HG02970 (cell line): Measurements from ENCODE around the gene CCK.

Experiments
- ATAC-seq: cut with Tn5 transposase; IDR thresholded peaks from one replicate; pipeline ENCODE4 v1.9.1; 2021; ENCODE audit warnings: mild to moderate bottlenecking, moderate library complexity, moderate number of reproducible peaks; ENCODE audit not compliant: unreplicated experiment, low FRiP score

CCK gene

DNA sequence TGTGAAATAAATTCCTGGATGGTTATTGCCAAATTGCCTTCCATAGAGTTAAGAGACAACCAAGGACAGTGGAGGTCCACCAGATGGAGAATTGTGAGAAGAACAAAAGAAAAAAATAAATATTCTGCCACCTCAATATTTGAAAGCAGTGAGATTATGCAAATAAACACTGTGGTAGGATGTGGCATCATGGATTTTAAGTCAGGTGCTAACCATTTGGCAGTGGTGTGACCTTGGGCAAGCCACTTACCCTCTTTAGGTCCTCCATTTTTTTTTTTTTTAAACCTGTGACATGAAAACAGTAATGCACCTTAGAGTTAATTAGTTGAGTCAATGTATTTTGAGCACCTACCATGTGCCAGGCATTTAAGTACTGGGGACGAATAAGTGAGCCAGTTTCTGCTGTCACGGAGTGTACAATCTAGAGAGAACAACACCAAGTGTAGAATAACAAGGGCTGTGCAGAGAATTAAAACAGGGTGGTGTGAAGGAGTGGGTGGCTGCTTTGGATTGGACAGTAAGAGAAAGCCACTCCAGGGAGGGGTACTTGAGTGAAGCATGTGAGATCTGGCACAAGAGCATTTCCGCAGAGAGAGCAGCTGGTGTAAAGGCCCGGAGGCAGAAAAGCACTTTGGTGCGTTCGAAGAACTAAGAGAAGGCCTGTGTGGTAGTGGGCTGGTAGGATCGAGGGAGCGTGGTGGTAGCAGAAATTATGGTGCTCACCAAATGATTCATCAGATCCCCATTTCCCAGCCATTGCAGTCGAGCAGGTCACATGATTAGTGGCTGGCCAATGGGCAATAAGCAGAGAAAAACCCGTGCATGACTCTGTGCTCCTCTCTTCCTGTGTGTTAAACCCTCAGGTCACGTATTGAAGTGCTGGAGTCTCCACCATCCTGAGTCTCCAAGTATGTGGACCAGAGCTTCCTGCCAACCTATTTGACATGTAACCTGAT, 39.2 kb downstream of the CCK start:
- ATAC-seq = no peak

DNA sequence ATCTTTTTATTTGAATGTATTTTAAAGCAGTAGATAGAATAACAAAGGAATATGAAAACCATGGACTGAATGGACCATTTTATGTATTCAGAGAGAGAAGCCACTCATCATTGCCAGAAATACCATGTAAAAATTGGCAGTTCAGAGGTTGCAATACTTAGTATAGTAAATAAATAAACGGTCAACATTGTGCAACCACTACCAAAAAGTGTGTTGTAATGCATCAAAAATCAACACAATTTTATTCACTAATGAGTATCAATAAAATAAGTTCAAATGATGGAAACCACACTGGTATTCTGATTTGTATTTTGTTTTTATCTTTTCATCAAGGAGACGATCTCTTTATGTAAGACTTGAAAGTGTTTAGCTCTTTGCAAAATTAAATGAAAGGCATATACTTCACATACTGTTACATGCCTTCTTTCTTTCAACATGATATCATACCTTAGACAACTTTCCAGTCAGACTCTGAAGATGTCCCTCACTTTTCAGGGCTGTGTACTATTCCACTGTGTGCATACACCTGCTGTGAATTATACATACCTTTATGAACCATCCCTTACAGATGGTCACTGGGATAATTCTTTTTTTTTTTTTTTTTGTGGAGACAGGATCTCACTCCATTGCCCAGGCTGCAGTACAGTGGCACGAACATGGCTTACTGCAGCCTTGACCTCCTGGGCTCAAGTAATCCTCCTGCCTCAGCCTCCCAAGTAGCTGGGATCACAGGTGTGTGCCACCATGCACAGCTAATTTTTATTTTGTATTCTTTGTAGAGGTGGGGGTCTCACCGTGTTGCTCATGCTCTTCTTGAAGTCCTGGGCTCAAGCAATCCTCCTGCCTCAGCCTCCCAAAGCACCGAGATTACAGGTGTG, 40.3 kb downstream of the CCK start:
- no peak for ATAC-seq

DNA sequence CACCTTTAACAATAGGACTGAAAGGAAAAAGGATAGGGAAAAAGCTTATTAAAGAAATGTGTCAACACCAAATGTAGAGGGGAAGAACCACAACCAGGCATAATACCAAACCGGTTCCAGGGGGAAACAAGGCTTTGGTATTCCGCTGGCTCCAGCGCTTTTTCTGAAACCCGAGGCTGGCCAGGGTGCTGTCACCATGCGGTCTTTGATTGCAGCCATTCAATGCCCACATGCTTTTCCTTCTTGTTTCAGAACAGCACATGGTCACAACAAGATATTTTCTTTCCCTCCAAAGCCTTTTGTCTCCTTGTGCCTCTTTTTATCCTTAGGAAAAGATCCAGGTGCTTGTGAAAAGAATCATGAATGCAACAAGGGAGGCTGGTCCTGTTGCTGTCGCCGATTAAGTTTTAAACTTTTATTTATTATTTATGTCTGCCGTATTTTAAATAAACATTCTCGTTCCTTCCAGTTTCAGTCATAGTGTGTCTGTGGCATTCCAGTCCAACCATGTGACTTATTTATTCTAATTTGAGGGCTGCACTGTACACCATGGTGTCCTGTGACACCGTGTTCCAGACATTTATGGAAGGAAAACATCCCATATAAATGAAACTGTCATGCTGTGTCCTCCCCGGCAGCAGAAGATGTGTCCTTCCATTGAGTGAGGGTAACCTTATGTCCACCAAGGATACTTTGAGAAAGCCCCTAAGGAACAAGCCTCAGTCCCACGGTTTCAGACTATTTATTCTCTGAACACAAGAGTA, 41.1 kb downstream of the CCK start:
- ATAC-seq = no peak

DNA sequence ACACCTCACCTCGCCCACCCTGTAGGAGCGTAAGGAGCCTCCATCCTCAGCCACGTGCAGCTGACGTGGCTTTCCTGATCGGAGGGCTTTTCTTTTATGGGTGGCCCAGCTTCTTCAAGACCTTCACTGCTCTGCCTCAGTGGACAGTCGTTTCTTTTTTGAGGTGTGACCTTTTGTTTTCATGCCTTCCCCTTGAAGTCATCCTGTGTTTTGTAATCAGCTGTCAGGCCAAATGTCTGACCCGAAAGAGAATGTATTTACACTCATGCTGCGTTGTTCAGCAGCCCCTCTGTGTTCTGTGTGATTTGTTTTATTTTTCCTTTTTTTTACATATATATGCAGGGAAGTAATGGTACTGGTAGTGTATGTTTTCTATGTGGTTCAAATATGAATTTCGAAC, 41.8 kb downstream of the CCK start:
- ATAC-seq = no peak

DNA sequence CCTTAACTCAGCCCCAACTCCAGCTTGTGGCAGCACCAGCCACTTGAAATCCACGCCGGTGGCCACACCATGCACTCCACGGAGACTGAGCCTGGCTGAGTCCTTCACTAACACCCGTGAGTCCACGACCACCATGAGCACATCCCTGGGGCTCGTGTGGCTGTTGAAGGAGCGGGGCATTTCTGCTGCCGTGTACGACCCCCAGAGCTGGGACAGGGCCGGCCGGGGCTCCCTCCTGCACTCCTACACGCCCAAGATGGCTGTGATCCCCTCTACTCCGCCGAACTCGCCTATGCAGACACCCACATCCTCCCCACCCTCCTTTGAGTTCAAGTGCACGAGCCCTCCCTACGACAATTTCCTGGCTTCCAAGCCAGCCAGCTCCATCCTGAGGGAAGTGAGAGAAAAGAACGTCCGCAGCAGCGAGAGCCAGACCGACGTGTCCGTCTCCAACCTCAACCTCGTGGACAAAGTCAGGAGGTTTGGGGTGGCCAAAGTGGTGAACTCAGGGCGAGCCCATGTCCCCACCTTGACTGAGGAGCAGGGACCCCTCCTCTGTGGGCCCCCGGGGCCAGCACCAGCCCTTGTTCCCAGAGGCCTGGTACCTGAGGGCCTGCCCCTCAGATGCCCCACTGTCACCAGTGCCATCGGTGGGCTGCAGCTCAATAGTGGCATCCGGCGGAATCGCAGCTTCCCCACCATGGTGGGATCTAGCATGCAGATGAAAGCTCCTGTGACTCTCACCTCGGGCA, 42.9 kb downstream of the CCK start:
- ATAC-seq = no peak

DNA sequence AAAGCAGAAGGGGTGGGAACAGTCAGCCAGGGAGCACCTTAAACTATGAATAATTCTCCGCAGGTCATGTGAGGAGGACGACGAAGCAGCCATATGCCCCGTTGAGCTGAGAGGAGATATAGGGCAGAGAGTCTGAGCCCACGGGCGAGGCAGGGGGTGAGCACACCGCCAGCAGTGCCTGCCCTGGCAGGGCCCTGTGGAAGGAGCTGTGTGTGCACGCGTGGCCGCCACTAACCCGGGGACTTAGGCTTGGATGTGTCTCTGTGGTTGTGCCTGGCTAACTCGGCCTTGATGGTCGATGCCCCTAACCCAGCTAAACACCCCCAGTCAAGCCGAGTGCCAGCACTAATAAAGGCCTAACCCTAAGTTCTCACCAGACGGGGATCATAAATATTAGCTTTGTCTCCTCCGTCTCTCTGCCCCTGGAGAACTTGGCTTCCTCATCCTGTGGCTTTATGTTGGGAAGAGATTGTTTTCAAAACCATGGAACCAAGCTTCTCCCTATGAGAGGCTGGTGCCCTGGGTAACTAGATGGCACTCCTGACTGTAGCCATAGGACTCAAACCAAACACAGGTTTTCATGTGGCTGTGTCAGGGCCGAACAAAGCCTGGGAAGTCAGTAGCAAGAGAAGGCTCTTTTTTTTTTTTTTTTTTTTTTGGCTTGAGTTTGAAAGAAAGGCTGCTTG, 45.4 kb downstream of the CCK start:
- ATAC-seq = no peak

DNA sequence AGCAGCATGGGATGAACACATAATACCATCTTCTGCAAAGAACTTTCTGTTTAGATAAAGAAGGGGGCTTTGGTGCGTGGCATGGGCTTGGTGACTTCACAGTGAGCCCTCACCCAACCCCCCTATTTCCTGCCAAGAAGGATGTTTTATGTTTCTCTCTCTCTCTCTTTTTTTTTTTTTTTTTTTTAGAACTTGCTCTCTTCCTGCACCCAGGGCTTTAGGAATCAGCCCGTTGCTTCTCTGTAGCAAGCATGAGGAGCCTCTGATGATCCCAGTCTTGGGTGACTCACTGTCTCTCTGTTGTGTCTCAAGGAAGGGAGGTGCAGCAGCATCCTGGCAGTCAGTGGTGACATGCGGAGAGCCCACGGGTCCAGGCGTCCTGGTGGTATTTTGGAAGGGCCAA, 49.1 kb downstream of the CCK start:
- ATAC-seq = no peak

DNA sequence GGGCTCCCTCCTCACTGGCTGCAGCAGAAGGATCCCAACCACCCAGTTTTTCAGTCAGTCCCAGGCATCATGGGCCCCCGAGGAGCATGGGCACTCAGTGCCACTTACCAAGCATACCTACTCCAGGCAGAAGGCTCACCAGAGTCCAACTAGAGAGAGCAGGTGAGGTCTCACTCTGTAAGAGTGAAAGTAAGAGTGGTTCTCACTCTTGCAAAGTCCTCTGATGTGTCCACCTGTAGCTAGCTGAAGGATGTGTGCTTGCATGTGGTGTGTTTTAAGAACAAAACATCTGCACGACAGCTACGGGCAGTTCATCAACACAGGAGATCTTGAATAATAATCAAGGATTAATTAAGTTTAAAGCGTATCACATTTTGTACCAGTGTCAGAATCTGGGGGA, 49.7 kb downstream of the CCK start:
- no peak for ATAC-seq

DNA sequence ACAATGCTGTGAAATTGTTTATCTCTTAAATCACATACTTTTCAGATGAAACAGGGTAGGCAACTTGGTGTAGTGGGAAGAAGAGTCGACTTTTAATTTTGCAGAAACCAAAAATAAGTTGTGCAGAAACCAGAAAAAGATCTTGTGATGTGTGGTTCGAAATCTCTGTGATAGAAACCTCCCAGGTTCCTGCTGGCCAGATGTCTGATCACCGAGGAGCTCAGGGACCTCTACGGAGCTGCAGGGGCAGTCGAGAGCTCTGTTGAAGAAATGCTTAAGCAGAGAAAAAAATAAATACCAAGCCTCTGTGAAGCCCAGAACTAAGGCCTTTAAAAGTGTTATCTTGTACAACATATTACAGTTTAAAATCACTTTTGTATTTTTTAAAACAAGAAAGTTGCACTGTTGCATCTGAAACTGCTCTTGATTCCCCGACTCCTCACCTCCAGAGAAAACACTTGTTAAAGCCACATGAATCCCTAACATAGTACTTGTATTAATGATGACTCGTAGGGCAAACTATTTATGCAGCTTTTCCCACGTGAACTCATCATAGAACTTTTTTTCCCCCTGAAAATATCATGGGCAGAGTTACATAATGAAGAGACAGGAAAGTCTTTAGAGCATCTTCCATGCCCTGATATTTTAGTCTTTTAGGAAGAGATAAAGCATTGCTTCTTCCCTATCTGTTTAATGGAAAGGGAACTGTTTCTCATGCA, 51.3 kb downstream of the CCK start:
- no peak for ATAC-seq

DNA sequence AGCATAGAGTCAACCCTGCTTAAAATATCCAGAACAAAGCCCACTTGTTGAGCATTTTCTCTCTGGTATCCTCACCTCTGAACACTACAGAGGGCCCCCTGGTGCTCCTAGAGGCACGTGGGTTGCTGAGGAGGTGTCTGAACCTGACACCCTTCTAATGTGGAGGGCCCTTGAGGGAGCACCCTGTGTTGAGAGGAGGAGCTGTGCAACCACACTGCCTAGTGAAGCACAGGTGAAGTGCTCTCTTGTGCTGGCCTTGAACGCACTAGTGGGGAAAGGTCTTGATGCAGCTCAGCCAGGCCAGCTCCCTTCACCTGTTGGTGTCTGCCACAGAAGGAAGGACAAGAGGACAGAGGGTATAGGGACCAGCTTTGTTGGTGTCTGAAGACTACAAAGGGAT, 51.9 kb downstream of the CCK start:
- no peak for ATAC-seq

DNA sequence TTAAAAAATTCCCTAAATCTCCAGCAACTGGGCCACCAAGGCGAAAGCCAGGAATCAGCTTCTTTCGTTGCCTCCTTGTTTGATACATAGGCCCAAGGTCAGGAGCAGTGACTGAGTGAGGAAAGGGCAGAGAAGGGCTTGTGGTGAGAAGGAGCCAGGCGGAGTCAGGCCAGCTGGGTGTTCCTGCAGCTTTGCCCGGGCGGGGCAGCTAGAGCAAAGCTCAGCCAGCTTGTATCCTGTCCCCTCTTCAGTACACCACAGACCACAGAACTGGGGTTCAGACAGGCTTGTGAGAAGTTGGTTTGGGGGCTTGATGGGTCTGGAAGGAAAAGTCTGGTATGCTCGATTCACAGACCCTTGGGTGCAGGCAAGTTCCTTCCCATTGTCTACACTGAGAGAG, 52.6 kb downstream of the CCK start:
- ATAC-seq = no peak

DNA sequence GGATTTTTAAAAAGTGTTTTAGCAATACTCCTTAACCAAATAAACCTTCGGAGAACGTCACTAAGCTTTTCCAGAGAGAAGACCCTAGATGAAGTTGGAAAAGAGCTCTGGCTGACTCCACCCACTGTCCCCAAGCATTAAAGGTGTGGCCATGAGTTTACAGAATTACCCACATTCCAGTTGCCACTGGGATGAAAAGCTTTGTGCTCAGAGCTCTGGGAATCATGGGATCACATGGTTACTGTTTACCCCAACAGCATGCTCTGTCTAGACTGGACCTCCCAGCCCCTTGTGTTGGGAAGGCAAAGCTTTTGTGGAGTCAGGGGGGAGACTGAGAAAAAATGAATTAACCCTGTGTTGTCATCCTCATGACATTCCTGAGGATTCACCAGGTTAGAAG, 55.3 kb downstream of the CCK start:
- ATAC-seq = no peak

DNA sequence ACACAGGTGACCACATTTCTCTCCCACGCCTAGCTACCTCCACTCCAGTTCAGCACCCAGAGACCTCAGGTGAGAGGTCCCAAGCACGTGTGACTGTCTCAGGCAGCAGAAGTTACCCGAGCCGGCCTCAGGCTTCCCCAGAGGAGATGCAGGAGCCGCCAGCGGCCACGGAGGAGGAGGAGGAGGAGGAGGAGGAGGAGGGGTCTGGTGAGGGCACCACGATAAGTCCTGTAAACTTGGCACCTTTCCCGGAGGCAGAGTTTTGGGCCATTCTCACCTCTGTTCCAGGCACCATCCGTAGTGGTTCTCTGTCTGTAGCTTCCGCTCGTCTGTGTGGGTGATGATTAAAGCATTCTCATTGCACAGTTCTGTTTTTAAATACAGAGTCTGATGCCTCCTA, 56.1 kb downstream of the CCK start:
- ATAC-seq = no peak
